Gastrocnemius medialis (tissue), 4 donors: ENCODE data around the gene DMAP1. TPM values are rescaled to one million over a fixed set of nuclear protein-coding genes. Genes with fewer than 3 reads are reported as not detected.
"Not testable (repeated sequence)": the region's sequence is repeated elsewhere in the genome, so short reads cannot be mapped to it uniquely, and the experiment has no call there.

Source experiments
- ATAC-seq, 2 donors: fragments of 150-250 bp; one replicate each; pipeline ENCODE4 v1.9.1; 2016
- DNase-seq, 2 donors: peaks; one replicate each; pipeline ENCODE4 v3.0.0-alpha.2; 2019
- H3K27ac ChIP-seq, 4 donors: fragments of 200-600 bp; sonication (generic); 1 replicate in 1 of 4; 2 replicates in 3 of 4; pipeline ENCODE4 v1.5.1; 2016 to 2018; ENCODE audit warnings: mild to moderate bottlenecking in 2 of 4, moderate library complexity in 1 of 4
- H3K27me3 ChIP-seq, 3 donors: fragments of 200-600 bp; sonication (generic) in 2 of 3; 1 replicate in 1 of 3; 2 replicates in 2 of 3; pipeline versions ENCODE4 v1.5.1 to v1.6.0; 2016 to 2019; ENCODE audit warnings: mild to moderate bottlenecking in 1 of 3, moderate library complexity in 1 of 3
- H3K36me3 ChIP-seq, 2 donors: fragments of 200-600 bp; sonication (generic) in 1 of 2; one replicate each; pipeline ENCODE4 v1.5.1; 2017 to 2018
- H3K4me1 ChIP-seq, 2 donors: fragments of 200-600 bp; sonication (generic) in 1 of 2; one replicate each; pipeline ENCODE4 v1.5.1; 2016 to 2017; ENCODE audit warnings: mild to moderate bottlenecking in 2 of 2
- H3K4me3 ChIP-seq, 4 donors: fragments of 200-600 bp; sonication (generic) in 3 of 4; 1 replicate in 1 of 4; 2 replicates in 3 of 4; pipeline ENCODE4 v1.5.1; 2016 to 2019; ENCODE audit warnings: mild to moderate bottlenecking in 2 of 4
- H3K9me3 ChIP-seq, 3 donors: fragments of 200-600 bp; sonication (generic) in 2 of 3; 1 replicate in 1 of 3; 2 replicates in 2 of 3; pipeline ENCODE4 v1.5.1; 2016 to 2019
- CTCF ChIP-seq, 5 experiments: fragments of 450-650 bp in 3 of 5; fragments of 200-600 bp in 2 of 5; sonication (generic) in 2 of 5; IDR thresholded peaks in 4 of 5; conservative IDR thresholded peaks in 1 of 5; 1 replicate in 4 of 5; 2 replicates in 1 of 5; pipeline ENCODE4 v1.5.1; 2016 to 2019; ENCODE audit warnings: antibody characterized with exemption in 5 of 5, mild to moderate bottlenecking in 3 of 5, moderate library complexity in 3 of 5
- POLR2A ChIP-seq, 2 donors: fragments of 450-650 bp; IDR thresholded peaks; one replicate each; pipeline ENCODE4 v1.6.1; 2017; ENCODE audit warnings: antibody characterized with exemption in 2 of 2, mild to moderate bottlenecking in 2 of 2, moderate library complexity in 2 of 2
- in situ Hi-C, 4 donors: fragments of 200-750 bp; cut with MboI; loops; one replicate each; pipeline versions ENCODE4 v1.15.0 to v1.8.0; 2017; ENCODE audit warnings: low sequenced_read_pairs in 4 of 4
- intact Hi-C: fragments of 100-400 bp; cut with DNase I; formaldehyde crosslinking; loops from one replicate; pipeline ENCODE4 v1.15.1; 2023; ENCODE audit warnings: low total_unique reads
- total RNA-seq, 4 donors: library from RNA; depleted of rRNA; stranded (reverse); fragments of >200 nt; gene quantifications; one replicate each; pipeline versions ENCODE4 v1.1.0 to v1.2.3, GENCODE V29; 2016

The DMAP1 gene
- total RNA-seq, 4 donors from 2014 or later = 24.9 to 42.2 (median 34.9) TPM

GRCh38 chr1:44200336-44200735 is 12.9 kb upstream of the DMAP1 start:
- intact Hi-C loops = no loop called here
- Histone ChIP-seq H3K36me3 (no peaks in the 10 kb centered on the region), H3K4me3 (no peak overlapping the region), H3K27ac (no peak overlapping the region), H3K9me3 (no peaks in the 10 kb centered on the region), H3K4me1 (no peaks in the 10 kb centered on the region), H3K27me3 (no peaks in the 10 kb centered on the region)
- in situ Hi-C loops = loop anchor here in 3 of 4 donors (25.0 kb wide), 1 partner anchor 387 kb away; no protein-coding TSS in a partner anchor
- DNase-seq (no peak), ATAC-seq (no peak)
- no peak for TF ChIP-seq CTCF (IDR thresholded peaks at IDR 0.05 in 4 of 5, conservative IDR thresholded peaks at IDR 0.05 in 1 of 5)
- TF ChIP-seq POLR2A (IDR thresholded peaks at IDR 0.05) = no peak

GRCh38 chr1:44206545-44206944 is 6.7 kb upstream of the DMAP1 start:
- H3K9me3 ChIP-seq, H3K36me3 ChIP-seq, ATAC-seq, H3K27me3 ChIP-seq, H3K4me3 ChIP-seq, H3K27ac ChIP-seq, DNase-seq, intact Hi-C loops, H3K4me1 ChIP-seq: not testable (repeated sequence)
- in situ Hi-C loops = loop anchor here in 3 of 4 donors (25.0 kb wide), 1 partner anchor 381 kb away; no protein-coding TSS in a partner anchor

- DNase-seq = no peak
- H3K4me1 ChIP-seq = peaks cover 7 to 9% of the 10 kb centered on the region in 2 donors
- no peak for ATAC-seq
- H3K27me3 ChIP-seq = no peaks in the 10 kb centered on the region
- H3K27ac ChIP-seq = no peak overlapping the region
- no peaks in the 10 kb centered on the region for H3K9me3 ChIP-seq
- intact Hi-C loops = no loop called here
- TF ChIP-seq POLR2A (IDR thresholded peaks at IDR 0.05) (no peak), CTCF (IDR thresholded peaks at IDR 0.05 in 4 of 5, conservative IDR thresholded peaks at IDR 0.05 in 1 of 5) (no peak)
- no peak overlapping the region for H3K4me3 ChIP-seq
- in situ Hi-C loops = loop anchor here in 3 of 4 donors (25.0 kb wide), 1 partner anchor 379 kb away; no protein-coding TSS in a partner anchor
- no peaks in the 10 kb centered on the region for H3K36me3 ChIP-seq
Observed at GRCh38 chr1:44208226-44208625, 5.0 kb upstream of the DMAP1 start.

GRCh38 chr1:44210595-44210994 is 2.7 kb upstream of the DMAP1 start:
- H3K27me3 ChIP-seq = no peaks in the 10 kb centered on the region
- no peak for TF ChIP-seq CTCF (IDR thresholded peaks at IDR 0.05 in 4 of 5, conservative IDR thresholded peaks at IDR 0.05 in 1 of 5)
- TF ChIP-seq POLR2A (IDR thresholded peaks at IDR 0.05) = no peak
- intact Hi-C loops = loop anchor here (10.0 kb wide), 1 partner anchor 444 kb away; no protein-coding TSS in a partner anchor
- H3K27ac ChIP-seq = no peak overlapping the region
- DNase-seq = no peak
- no peaks in the 10 kb centered on the region for H3K9me3 ChIP-seq
- in situ Hi-C loops = loop anchor here (10.0 to 25.0 kb wide), 3 partner anchors 104 to 384 kb away; no protein-coding TSS in a partner anchor
- peaks cover 0 to 6% of the 10 kb centered on the region in 2 donors for H3K36me3 ChIP-seq
- ATAC-seq = no peak
- no peak overlapping the region for H3K4me3 ChIP-seq
- H3K4me1 ChIP-seq = peaks cover 18 to 22% of the 10 kb centered on the region in 2 donors

GRCh38 chr1:44212355-44213221 is 683 bp upstream of the DMAP1 start:
- Histone ChIP-seq H3K27ac (peak overlapping the region; percentile 73 to 88 (median 82)), H3K9me3 (no peaks in the 10 kb centered on the region), H3K4me3 (peak overlapping the region; percentile 76 to 90 (median 81)), H3K4me1 (peaks cover 18 to 22% of the 10 kb centered on the region in 2 donors), H3K36me3 (peaks cover 0 to 6% of the 10 kb centered on the region in 2 donors), H3K27me3 (no peaks in the 10 kb centered on the region)
- intact Hi-C loops (loop anchor here (10.0 kb wide), 1 partner anchor 442 kb away; no protein-coding TSS in a partner anchor), in situ Hi-C loops (loop anchor here (10.0 to 25.0 kb wide), 3 partner anchors 102 to 382 kb away; no protein-coding TSS in a partner anchor)
- ATAC-seq (no peak), DNase-seq (no peak)
- TF ChIP-seq POLR2A (IDR thresholded peaks at IDR 0.05) = no peak
- TF ChIP-seq CTCF (IDR thresholded peaks at IDR 0.05 in 4 of 5, conservative IDR thresholded peaks at IDR 0.05 in 1 of 5) = no peak
